ENCODE measurements around the gene AGXT.

Gene AGXT

GRCh38 chr2:240850756-240851077, 17.9 kb upstream of the AGXT start:
- Mint-ChIP-seq H3K4me1 (ENCODE audit: low read depth in 2 of 2) (peaks cover 0 to 10% of the 10 kb centered on the region in 2 donors), H3K27me3 (peaks cover 0 to 21% of the 10 kb centered on the region in 2 donors), H3K4me3 (no peak overlapping the region), H3K36me3 (ENCODE audit: insufficient read depth) (no peaks in the 10 kb centered on the region), H3K27ac (no peak overlapping the region), H3K9me3 (peaks cover 3 to 7% of the 10 kb centered on the region in 2 donors)
- no peak for ATAC-seq (replicated peaks)
- no peak for DNase-seq

GRCh38 chr2:240851078-240851991, 17.3 kb upstream of the AGXT start:
- Mint-ChIP-seq H3K36me3 (ENCODE audit: insufficient read depth) (no peaks in the 10 kb centered on the region), H3K4me3 (no peak overlapping the region), H3K9me3 (peaks cover 3 to 7% of the 10 kb centered on the region in 2 donors), H3K27ac (no peak overlapping the region), H3K4me1 (ENCODE audit: low read depth in 2 of 2) (peaks cover 0 to 10% of the 10 kb centered on the region in 2 donors), H3K27me3 (peaks cover 0 to 21% of the 10 kb centered on the region in 2 donors)
- ATAC-seq (replicated peaks) (peak; percentile 94), DNase-seq (peak; percentile 74 to 83 (median 77))

- Mint-ChIP-seq H3K27me3 (peaks cover 4 to 28% of the 10 kb centered on the region in 2 donors), H3K9me3 (peaks cover 3 to 7% of the 10 kb centered on the region in 2 donors), H3K36me3 (ENCODE audit: insufficient read depth) (no peaks in the 10 kb centered on the region), H3K27ac (no peak overlapping the region), H3K4me3 (no peak overlapping the region), H3K4me1 (ENCODE audit: low read depth in 2 of 2) (peaks cover 0 to 10% of the 10 kb centered on the region in 2 donors)
- ATAC-seq (replicated peaks) (no peak), DNase-seq (no peak)
Observed at GRCh38 chr2:240852671-240853314, 15.8 kb upstream of the AGXT start.

- no peak for DNase-seq
Observed at GRCh38 chr2:240855670-240856069, 13.0 kb upstream of the AGXT start.

GRCh38 chr2:240856151-240856980, 12.3 kb upstream of the AGXT start:
- ATAC-seq (replicated peaks): no peak
- Mint-ChIP-seq H3K27ac (no peak overlapping the region), H3K27me3 (peaks cover 27 to 40% of the 10 kb centered on the region in 2 donors), H3K36me3 (ENCODE audit: insufficient read depth) (no peaks in the 10 kb centered on the region), H3K9me3 (peaks cover 3 to 7% of the 10 kb centered on the region in 2 donors), H3K4me3 (no peak overlapping the region), H3K4me1 (ENCODE audit: low read depth in 2 of 2) (peaks cover 0 to 4% of the 10 kb centered on the region in 2 donors)
- no peak for DNase-seq

More at GRCh38 chr2:240855670-240856069, 13.0 kb upstream of the AGXT start:
- no peak for ATAC-seq (replicated peaks)
- no peaks in the 10 kb centered on the region for H3K36me3 Mint-ChIP-seq (ENCODE audit: insufficient read depth)
- H3K27me3 Mint-ChIP-seq: peaks cover 21 to 40% of the 10 kb centered on the region in 2 donors
- no peak overlapping the region for H3K4me3 Mint-ChIP-seq
- no peak overlapping the region for H3K27ac Mint-ChIP-seq
- H3K4me1 Mint-ChIP-seq (ENCODE audit: low read depth in 2 of 2): peaks cover 0 to 10% of the 10 kb centered on the region in 2 donors
- peaks cover 3 to 7% of the 10 kb centered on the region in 2 donors for H3K9me3 Mint-ChIP-seq

- no peak for ATAC-seq (replicated peaks)
- peaks cover 0 to under 1% of the 10 kb centered on the region in 2 donors for H3K4me1 Mint-ChIP-seq (ENCODE audit: low read depth in 2 of 2)
- H3K9me3 Mint-ChIP-seq: peaks cover 3 to 7% of the 10 kb centered on the region in 2 donors
- peaks cover 30 to 32% of the 10 kb centered on the region in 2 donors for H3K27me3 Mint-ChIP-seq
- H3K4me3 Mint-ChIP-seq: no peak overlapping the region
- no peak for DNase-seq
- no peak overlapping the region for H3K27ac Mint-ChIP-seq
- no peaks in the 10 kb centered on the region for H3K36me3 Mint-ChIP-seq (ENCODE audit: insufficient read depth)
Observed at GRCh38 chr2:240857039-240858008, 11.3 kb upstream of the AGXT start.

- DNase-seq (no peak), ATAC-seq (replicated peaks) (no peak)
- peaks cover 30 to 32% of the 10 kb centered on the region in 2 donors for H3K27me3 Mint-ChIP-seq
- no peaks in the 10 kb centered on the region for H3K36me3 Mint-ChIP-seq (ENCODE audit: insufficient read depth)
- H3K27ac Mint-ChIP-seq: no peak overlapping the region
- H3K4me1 Mint-ChIP-seq (ENCODE audit: low read depth in 2 of 2): no peaks in the 10 kb centered on the region
- no peak overlapping the region for H3K4me3 Mint-ChIP-seq
- H3K9me3 Mint-ChIP-seq: peaks cover 3 to 7% of the 10 kb centered on the region in 2 donors
Observed at GRCh38 chr2:240858321-240858720, 10.3 kb upstream of the AGXT start.

- Mint-ChIP-seq H3K27ac (no peak overlapping the region), H3K4me3 (no peak overlapping the region), H3K36me3 (ENCODE audit: insufficient read depth) (no peaks in the 10 kb centered on the region), H3K27me3 (peaks cover 32 to 37% of the 10 kb centered on the region in 2 donors), H3K9me3 (peaks cover 3 to 7% of the 10 kb centered on the region in 2 donors), H3K4me1 (ENCODE audit: low read depth in 2 of 2) (no peaks in the 10 kb centered on the region)
- DNase-seq (no peak), ATAC-seq (replicated peaks) (no peak)
Observed at GRCh38 chr2:240858871-240859270, 9.8 kb upstream of the AGXT start.

- Mint-ChIP-seq H3K4me1 (ENCODE audit: low read depth in 2 of 2) (no peaks in the 10 kb centered on the region), H3K4me3 (no peak overlapping the region)
- no peak for ATAC-seq (replicated peaks)
Observed at GRCh38 chr2:240861547-240861946, 7.1 kb upstream of the AGXT start.

GRCh38 chr2:240864475-240864874, 4.1 kb upstream of the AGXT start:
- DNase-seq (no peak), ATAC-seq (replicated peaks) (no peak)
- Mint-ChIP-seq H3K36me3 (ENCODE audit: insufficient read depth) (no peaks in the 10 kb centered on the region), H3K27ac (peak overlapping the region in 1 of 2 donors; percentile 53), H3K9me3 (no peaks in the 10 kb centered on the region), H3K4me3 (no peak overlapping the region), H3K4me1 (ENCODE audit: low read depth in 2 of 2) (no peaks in the 10 kb centered on the region), H3K27me3 (peaks cover 28 to 69% of the 10 kb centered on the region in 2 donors)

More at GRCh38 chr2:240861547-240861946, 7.1 kb upstream of the AGXT start:
- Mint-ChIP-seq H3K36me3 (ENCODE audit: insufficient read depth) (no peaks in the 10 kb centered on the region), H3K27me3 (peaks cover 36 to 64% of the 10 kb centered on the region in 2 donors), H3K27ac (no peak overlapping the region), H3K9me3 (no peaks in the 10 kb centered on the region)
- DNase-seq: no peak

- Mint-ChIP-seq H3K4me1 (ENCODE audit: low read depth in 2 of 2) (no peaks in the 10 kb centered on the region), H3K27me3 (peaks cover 24 to 74% of the 10 kb centered on the region in 2 donors), H3K9me3 (no peaks in the 10 kb centered on the region), H3K36me3 (ENCODE audit: insufficient read depth) (no peaks in the 10 kb centered on the region), H3K27ac (no peak overlapping the region), H3K4me3 (no peak overlapping the region)
- DNase-seq (no peak), ATAC-seq (replicated peaks) (no peak)
Observed at GRCh38 chr2:240865391-240865790, 3.2 kb upstream of the AGXT start.

All from effector memory CD8-positive, alpha-beta T cell (primary cell).